Right cardiac atrium (tissue), 5 donors: ENCODE measurements around the gene PCSK6. TPM values are rescaled to one million over a fixed set of nuclear protein-coding genes. Genes with fewer than 3 reads are reported as not detected.
A peak's percentile ranks its signal among the peaks of the same experiment; 100 is the strongest.

ENCODE experiments used
- ATAC-seq, 2 donors: fragments of 200-7000 bp; cut with Tn5 transposase; one replicate each; pipeline versions ENCODE4 v1.8.0 to v1.9.1; 2020; ENCODE audit warnings: moderate library complexity in 2 of 2, mild to moderate bottlenecking in 1 of 2
- DNase-seq, 3 donors: peaks; one replicate each; pipeline ENCODE4 v3.0.0-alpha.2; 2020
- H3K27ac ChIP-seq: one replicate; pipeline ENCODE4 v1.5.1; 2013; ENCODE audit warnings: mild to moderate bottlenecking, low read length, control low read depth, moderate library complexity
- H3K27me3 ChIP-seq: one replicate; pipeline ENCODE4 v1.6.1; 2013; ENCODE audit not compliant: control insufficient read depth, insufficient read depth
- H3K4me1 ChIP-seq: one replicate; pipeline ENCODE4 v1.6.1; 2013; ENCODE audit warnings: low read length; ENCODE audit not compliant: control insufficient read depth, insufficient read depth
- H3K4me3 ChIP-seq: one replicate; pipeline ENCODE4 v1.5.1; 2013; ENCODE audit warnings: low read length, control low read depth
- H3K9me3 ChIP-seq: one replicate; pipeline ENCODE4 v1.6.1; 2013; ENCODE audit warnings: low read length; ENCODE audit not compliant: control insufficient read depth
- WGBS: extraction: QIAGEN DNeasy Blood & Tissue Kit; methylation state at CpG from one replicate; pipeline ENCODE4 v1.1.7; 2013; 5-methylcytosine and 5-hydroxymethylcytosine counted together
- intact Hi-C, 4 donors: fragments of 100-400 bp; cut with DNase I; formaldehyde crosslinking; loops; one replicate each; pipeline versions ENCODE4 v1.11.0 to v1.14.0; 2022 to 2023
- polyA plus RNA-seq: library from polyadenylated mRNA; stranded (reverse); fragments of 200-250 nt; gene quantifications from one replicate; pipeline ENCODE4 v1.2.3, GENCODE V29; 2013
- total RNA-seq, 4 donors: library from RNA; stranded (reverse); fragmentation: NEBNext Ultra II Directional; extraction: Animal tissue kit (Norgen Biotek cat#: 25700); gene quantifications; one replicate each; pipeline ENCODE4 v1.2.1, GENCODE V29; 2021
- donor health status: healthy with polysubstance abuse.
- donor health status: DM: no; HTN: yes; CAD: no.
- donor health status: DM: no; HTN: no; CAD: no.
- donor health status: DM: no; HTN: yes; CAD: no; lungs with severe emphysema.
- donor health status: DM: yes; HTN: yes; CAD: no.

The PCSK6 gene
- total and polyA plus RNA-seq, 5 donors = 7.7 to 21.4 (median 14.2) TPM

- intact Hi-C loops = no loop called here
- H3K27ac ChIP-seq = no peak overlapping the region
- ATAC-seq (no peak), DNase-seq (no peak)
- no peaks in the 10 kb centered on the region for H3K4me1 ChIP-seq
- no peaks in the 10 kb centered on the region for H3K9me3 ChIP-seq
- no peaks in the 10 kb centered on the region for H3K27me3 ChIP-seq
- H3K4me3 ChIP-seq = no peak overlapping the region
- 91% methylated on average over 9 of the region's 9 CpGs for WGBS
These were observed 202.9 kb downstream of the PCSK6 start for GRCh38 chr15:101286471-101287114.

- intact Hi-C loops = no loop called here
- no peak for DNase-seq
- WGBS = 84% methylated on average over 6 of the region's 6 CpGs
- Histone ChIP-seq H3K27ac (no peak overlapping the region), H3K4me1 (no peaks in the 10 kb centered on the region), H3K27me3 (no peaks in the 10 kb centered on the region), H3K4me3 (no peak overlapping the region), H3K9me3 (no peaks in the 10 kb centered on the region)
- no peak for ATAC-seq
These were observed 205.6 kb downstream of the PCSK6 start for GRCh38 chr15:101283931-101284330.

GRCh38 chr15:101280007-101280406 lies 209.5 kb downstream of the PCSK6 start:
- WGBS = 90% methylated on average over 2 of the region's 2 CpGs
- ATAC-seq = no peak
- intact Hi-C loops = no loop called here

DNA sequence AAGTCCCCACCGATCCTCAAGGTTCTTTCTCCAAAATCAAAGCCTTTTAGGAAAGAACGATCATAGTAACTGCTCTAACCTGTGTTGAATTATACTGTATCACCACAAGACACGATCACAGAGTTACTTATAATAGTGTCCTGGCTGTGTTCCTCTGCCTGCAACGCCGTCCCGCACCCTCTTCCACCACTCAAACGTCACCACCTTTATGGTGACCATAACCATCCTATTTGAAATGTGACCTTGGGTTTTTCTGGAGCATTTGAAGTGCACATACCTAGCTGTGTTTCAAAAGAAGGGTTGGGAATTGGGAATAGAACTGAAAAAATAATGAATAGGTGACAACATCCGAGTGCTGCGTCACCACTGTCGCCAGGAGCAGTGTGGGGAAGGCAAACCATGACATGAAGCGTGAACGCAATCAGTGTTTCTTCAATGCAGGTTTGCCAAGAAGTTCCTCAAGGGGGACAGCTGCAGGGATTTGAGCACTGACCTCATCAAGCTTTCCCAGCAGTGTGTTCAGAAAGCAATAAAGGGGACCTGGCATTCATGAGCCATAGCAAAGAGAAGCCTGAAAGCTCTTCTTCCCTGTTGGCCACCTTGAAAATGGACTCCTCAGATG lies 211.5 kb downstream of the PCSK6 start:
- H3K4me1 ChIP-seq = peaks cover 2% of the 10 kb centered on the region
- peak overlapping the region; percentile 53 for H3K4me3 ChIP-seq
- peak overlapping the region; percentile 60 for H3K27ac ChIP-seq
- DNase-seq (no peak), ATAC-seq (no peak)
- no peaks in the 10 kb centered on the region for H3K9me3 ChIP-seq
- intact Hi-C loops = no loop called here
- WGBS = 75% methylated on average over 12 of the region's 12 CpGs
- H3K27me3 ChIP-seq = no peaks in the 10 kb centered on the region

More at GRCh38 chr15:101280007-101280406, 209.5 kb downstream of the PCSK6 start:
- H3K27me3 ChIP-seq = no peaks in the 10 kb centered on the region
- H3K9me3 ChIP-seq = no peaks in the 10 kb centered on the region
- no peak overlapping the region for H3K4me3 ChIP-seq
- DNase-seq = no peak
- no peak overlapping the region for H3K27ac ChIP-seq
- peaks cover 2% of the 10 kb centered on the region for H3K4me1 ChIP-seq

GRCh38 chr15:101277038-101277822 lies 212.3 kb downstream of the PCSK6 start, which contains the start of gene SELENOS:
Gene SELENOS (minus strand): TSS chr15:101277485. CDS start chr15:101277417, 68 bp downstream.
- under 1% methylated on average over 91 of the region's 91 CpGs for WGBS

GRCh38 chr15:101276501-101277037 lies 212.9 kb downstream of the PCSK6 start:
- peak overlapping the region; percentile 53 for H3K4me3 ChIP-seq
- ATAC-seq = peak in 1 of 2 donors; percentile 10
- no peaks in the 10 kb centered on the region for H3K9me3 ChIP-seq
- H3K4me1 ChIP-seq = peaks cover 2% of the 10 kb centered on the region
- 11% methylated on average over 14 of the region's 14 CpGs for WGBS
- intact Hi-C loops = no loop called here
- DNase-seq = no peak
- H3K27ac ChIP-seq = peak overlapping the region; percentile 68
- H3K27me3 ChIP-seq = no peaks in the 10 kb centered on the region

More at GRCh38 chr15:101277038-101277822, 212.3 kb downstream of the PCSK6 start, which contains the start of gene SELENOS:
- peak; percentile 98 for ATAC-seq
- Histone ChIP-seq H3K4me3 (peak within 1 kb of the TSS; percentile 53), H3K27ac (peak within 1 kb of the TSS; percentile 68), H3K9me3 (no peaks in the 10 kb centered on the region), H3K4me1 (peaks cover 2% of the 10 kb centered on the region), H3K27me3 (no peaks in the 10 kb centered on the region)
- intact Hi-C loops = no loop called here
- peak; percentile 93 to 98 (median 97) for DNase-seq

DNA sequence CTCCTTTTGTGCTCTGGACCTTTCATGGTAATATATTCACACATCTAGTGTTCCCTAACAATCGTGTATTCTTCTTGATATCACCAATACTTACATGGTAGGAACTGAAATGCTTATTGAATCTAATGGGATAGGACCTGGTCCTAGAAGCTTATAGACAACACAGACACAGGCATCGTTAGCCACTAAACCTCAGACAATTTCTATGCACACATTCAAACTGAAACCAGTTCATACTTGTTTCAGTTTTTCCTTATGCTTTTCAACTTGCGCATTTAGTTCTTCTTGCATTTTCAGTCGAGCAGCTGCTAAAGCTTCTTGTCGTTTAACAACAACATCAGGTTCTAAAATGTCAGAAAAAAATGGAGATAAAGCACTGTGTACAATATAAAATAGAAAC lies 214.5 kb downstream of the PCSK6 start:
- DNase-seq = no peak
- WGBS = 88% methylated on average over 5 of the region's 5 CpGs
- intact Hi-C loops = no loop called here
- no peaks in the 10 kb centered on the region for H3K27me3 ChIP-seq
- ATAC-seq = no peak
- no peak overlapping the region for H3K4me3 ChIP-seq
- peaks cover 2% of the 10 kb centered on the region for H3K4me1 ChIP-seq
- no peaks in the 10 kb centered on the region for H3K9me3 ChIP-seq
- no peak overlapping the region for H3K27ac ChIP-seq

DNA sequence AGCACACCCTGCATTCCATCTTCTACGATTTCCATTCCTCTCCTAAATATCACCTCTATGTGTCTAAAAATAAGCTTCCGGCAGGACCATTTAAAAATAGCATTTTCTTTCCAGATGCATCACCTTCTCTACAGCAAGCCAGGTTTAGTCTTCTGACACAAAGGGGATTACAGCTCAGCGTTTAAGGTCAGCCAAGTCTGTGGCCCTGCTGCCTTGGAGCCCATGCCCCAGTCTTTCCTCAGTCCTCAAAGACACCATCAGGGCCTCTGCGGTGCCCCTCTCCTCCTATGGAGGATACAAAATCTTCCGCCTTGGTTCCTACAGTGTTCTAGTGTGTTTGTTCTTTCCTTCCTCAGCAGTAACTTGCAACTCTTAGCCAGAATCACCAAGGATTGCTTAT lies 216.0 kb downstream of the PCSK6 start:
- WGBS = 82% methylated on average over 5 of the region's 5 CpGs
- H3K4me3 ChIP-seq = no peak overlapping the region
- ATAC-seq = no peak
- intact Hi-C loops = no loop called here
- no peak overlapping the region for H3K27ac ChIP-seq
- no peaks in the 10 kb centered on the region for H3K27me3 ChIP-seq
- H3K9me3 ChIP-seq = no peaks in the 10 kb centered on the region
- H3K4me1 ChIP-seq = peaks cover 2% of the 10 kb centered on the region
- no peak for DNase-seq

- WGBS = 83% methylated on average over 9 of the region's 9 CpGs
- no peaks in the 10 kb centered on the region for H3K27me3 ChIP-seq
- no peak for ATAC-seq
- H3K27ac ChIP-seq = no peak overlapping the region
- H3K9me3 ChIP-seq = no peaks in the 10 kb centered on the region
- no peak overlapping the region for H3K4me3 ChIP-seq
- intact Hi-C loops = no loop called here
- no peak for DNase-seq
- H3K4me1 ChIP-seq = no peaks in the 10 kb centered on the region
These were observed 216.9 kb downstream of the PCSK6 start for GRCh38 chr15:101272584-101272983.

DNA sequence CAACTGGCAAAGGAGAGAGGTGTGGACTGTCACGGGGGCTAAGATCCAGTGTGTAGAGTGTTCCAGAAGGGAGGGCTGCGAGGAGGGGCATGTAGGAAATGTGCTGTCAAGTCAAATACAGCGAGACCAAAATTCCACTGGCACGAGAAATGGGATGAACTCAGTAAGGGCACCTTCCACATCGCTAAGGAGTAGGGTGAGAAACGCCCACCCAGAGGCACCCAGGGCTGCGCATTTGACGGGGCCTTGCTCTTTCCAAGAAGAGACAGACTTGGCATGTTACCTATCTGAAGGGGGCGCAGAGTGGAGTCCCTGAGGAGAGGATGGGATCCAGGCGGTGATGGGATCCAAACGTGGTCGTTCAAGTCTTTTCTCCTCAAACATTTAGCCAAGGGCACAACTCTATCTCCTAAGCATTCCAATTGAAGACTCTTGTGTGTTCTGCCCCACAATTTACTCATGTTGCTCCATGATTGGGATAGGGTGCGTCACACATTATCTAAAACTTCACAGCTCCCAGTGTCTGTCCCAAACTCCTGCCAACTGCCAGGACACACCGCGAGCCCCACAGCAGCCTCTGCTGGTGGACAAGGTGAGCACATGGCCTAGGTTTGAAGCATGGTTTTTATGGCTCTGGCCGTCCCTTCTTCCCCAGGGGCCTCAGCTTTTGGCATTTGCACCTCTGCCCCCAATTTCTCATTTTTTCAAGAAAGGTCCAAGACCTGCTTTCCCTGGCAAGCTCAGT lies 219.9 kb downstream of the PCSK6 start:
- intact Hi-C loops = loop anchor here in 1 of 4 donors (10.0 kb wide), 1 partner anchor 645 kb away; no protein-coding TSS in a partner anchor
- no peak overlapping the region for H3K27ac ChIP-seq
- no peaks in the 10 kb centered on the region for H3K27me3 ChIP-seq
- peak; percentile 59 to 79 (median 69) for DNase-seq
- no peaks in the 10 kb centered on the region for H3K4me1 ChIP-seq
- WGBS = 67% methylated on average over 16 of the region's 16 CpGs
- peak; percentile 48 to 56 for ATAC-seq
- no peak overlapping the region for H3K4me3 ChIP-seq
- H3K9me3 ChIP-seq = no peaks in the 10 kb centered on the region
